ENCODE results near the gene PARVA. TPM values are rescaled to one million over a fixed set of nuclear protein-coding genes. Genes with fewer than 3 reads are reported as not detected.

The PARVA gene
- polyA plus RNA-seq, 2 of the 4 experiments (the other 2 are of a cell fraction): 25.5 to 26.1 TPM

DNA sequence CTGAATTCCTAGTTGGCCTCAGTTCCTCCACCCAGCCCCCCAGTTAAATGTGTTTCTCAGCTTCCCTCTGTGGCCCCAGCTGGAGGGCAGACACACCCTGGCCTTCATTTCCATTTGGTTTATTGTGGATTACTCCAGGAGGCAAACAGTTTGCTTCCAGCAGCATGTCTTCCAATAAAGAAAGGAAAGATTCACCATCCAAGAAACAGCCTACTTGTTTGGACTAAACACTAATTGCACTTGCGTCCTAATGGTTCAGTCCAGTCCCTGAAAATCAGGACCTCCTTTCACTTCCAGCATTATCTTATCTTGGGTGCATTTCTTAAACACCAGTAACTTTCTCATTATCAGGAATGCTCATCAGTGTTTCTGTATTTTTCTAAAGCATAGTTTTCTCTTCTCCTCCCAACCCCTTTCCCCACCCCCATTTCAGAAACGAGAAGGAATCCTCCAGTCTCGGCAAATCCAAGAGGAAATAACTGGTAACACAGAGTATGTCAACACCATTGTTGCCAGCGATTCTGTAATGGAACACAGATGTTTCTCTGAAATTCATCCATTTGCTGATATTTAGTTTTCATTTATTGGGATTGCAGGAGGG is 130.9 kb downstream of the PARVA start:
- no peak for DNase-seq (ENCODE audit: low read depth in 1 of 2, low spot score in 1 of 2)
- 78% methylated on average over 4 of the region's 4 CpGs for WGBS (ENCODE audit: missing lambda C conversion rate)
- TF ChIP-seq ZC3H11A (IDR thresholded peaks at IDR 0.05) (no peak), HOXB13 (CRISPR knock-in tag; IDR thresholded peaks at IDR 0.05; ENCODE audit: low read depth) (no peak), POLR2AphosphoS2 (conservative IDR thresholded peaks at IDR 0.05; ENCODE audit: low read length) (no peak), POLR2A (IDR thresholded peaks at IDR 0.05; ENCODE audit: low read length) (no peak), CEBPB (IDR thresholded peaks at IDR 0.05) (no peak), SREBF2 (IDR thresholded peaks at IDR 0.05) (no peak), FOSL2 (IDR thresholded peaks at IDR 0.05) (no peak), FOSL2 (CRISPR knock-in tag; IDR thresholded peaks at IDR 0.05) (no peak)
- TF ChIP-seq, protein P1, sequence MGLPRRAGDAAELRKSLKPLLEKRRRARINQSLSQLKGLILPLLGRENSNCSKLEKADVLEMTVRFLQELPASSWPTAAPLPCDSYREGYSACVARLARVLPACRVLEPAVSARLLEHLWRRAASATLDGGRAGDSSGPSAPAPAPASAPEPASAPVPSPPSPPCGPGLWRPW (IDR thresholded peaks at IDR 0.05): no peak
- TF ChIP-seq, protein P2, sequence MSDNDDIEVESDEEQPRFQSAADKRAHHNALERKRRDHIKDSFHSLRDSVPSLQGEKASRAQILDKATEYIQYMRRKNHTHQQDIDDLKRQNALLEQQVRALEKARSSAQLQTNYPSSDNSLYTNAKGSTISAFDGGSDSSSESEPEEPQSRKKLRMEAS (IDR thresholded peaks at IDR 0.05): no peak
- Histone ChIP-seq H3K4me2 (no peak overlapping the region), H3K9me3 (no peaks in the 10 kb centered on the region), H3K4me3 (no peak overlapping the region), H3K27ac (no peak overlapping the region), H3K4me1 (peaks cover 4% of the 10 kb centered on the region)
- ChIA-PET POLR2A (interaction anchor here (0.6 kb wide), 1 partner anchor 10 kb away, joined by 6 read pairs; no protein-coding TSS in a partner anchor), CTCF (interaction anchor here (0.6 to 1.0 kb wide), 2 partner anchors 26 to 46 kb away, joined by 3 to 4 read pairs; no protein-coding TSS in a partner anchor)
- ATAC-seq: no peak
- FAIRE-seq: no peak

DNA sequence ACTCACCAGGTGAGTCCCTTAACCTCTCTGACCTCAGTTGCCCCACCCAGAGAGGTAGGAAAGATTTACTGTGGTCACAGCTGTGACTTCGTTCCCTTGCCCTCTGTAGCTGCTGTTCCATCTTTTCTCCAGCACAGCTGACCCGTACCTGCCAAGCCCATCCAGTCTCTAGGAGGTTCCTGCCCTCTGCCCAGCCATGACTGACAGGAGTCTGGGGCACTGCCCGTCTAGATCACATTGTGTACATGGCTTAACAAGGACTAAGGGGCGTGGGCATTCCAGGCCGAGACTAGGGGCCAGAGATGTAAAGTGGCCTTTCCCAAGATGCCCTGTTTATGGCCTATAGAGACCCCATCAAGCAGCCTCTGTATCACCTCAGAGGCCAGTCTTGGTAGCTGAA is 132.0 kb downstream of the PARVA start:
- DNase-seq (ENCODE audit: low read depth in 1 of 2, low spot score in 1 of 2): no peak
- Histone ChIP-seq H3K4me3 (no peak overlapping the region), H3K4me2 (no peak overlapping the region), H3K4me1 (no peaks in the 10 kb centered on the region), H3K9me3 (no peaks in the 10 kb centered on the region), H3K27ac (no peak overlapping the region)
- no peak for FAIRE-seq
- ChIA-PET POLR2A (no interaction called here), CTCF (no interaction called here)
- ATAC-seq: no peak
- WGBS (ENCODE audit: missing lambda C conversion rate): 72% methylated on average over 2 of the region's 5 CpGs
- TF ChIP-seq, protein P3, sequence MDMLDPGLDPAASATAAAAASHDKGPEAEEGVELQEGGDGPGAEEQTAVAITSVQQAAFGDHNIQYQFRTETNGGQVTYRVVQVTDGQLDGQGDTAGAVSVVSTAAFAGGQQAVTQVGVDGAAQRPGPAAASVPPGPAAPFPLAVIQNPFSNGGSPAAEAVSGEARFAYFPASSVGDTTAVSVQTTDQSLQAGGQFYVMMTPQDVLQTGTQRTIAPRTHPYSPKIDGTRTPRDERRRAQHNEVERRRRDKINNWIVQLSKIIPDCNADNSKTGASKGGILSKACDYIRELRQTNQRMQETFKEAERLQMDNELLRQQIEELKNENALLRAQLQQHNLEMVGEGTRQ (IDR thresholded peaks at IDR 0.05): no peak
- TF ChIP-seq RCOR1 (IDR thresholded peaks at IDR 0.05; ENCODE audit: low read depth, low read length): no peak
- TF ChIP-seq HDAC2 (IDR thresholded peaks at IDR 0.05): no peak
- no peak for TF ChIP-seq NPAS2 (CRISPR knock-in tag; IDR thresholded peaks at IDR 0.05; ENCODE audit: borderline replicate concordance)
- TF ChIP-seq NFE2L2 (conservative IDR thresholded peaks at IDR 0.05; ENCODE audit: low read length): no peak
- TF ChIP-seq MAFK (IDR thresholded peaks at IDR 0.05; ENCODE audit: partially characterized antibody): no peak
- TF ChIP-seq GATA3 (IDR thresholded peaks at IDR 0.05; ENCODE audit: borderline replicate concordance): no peak

DNA sequence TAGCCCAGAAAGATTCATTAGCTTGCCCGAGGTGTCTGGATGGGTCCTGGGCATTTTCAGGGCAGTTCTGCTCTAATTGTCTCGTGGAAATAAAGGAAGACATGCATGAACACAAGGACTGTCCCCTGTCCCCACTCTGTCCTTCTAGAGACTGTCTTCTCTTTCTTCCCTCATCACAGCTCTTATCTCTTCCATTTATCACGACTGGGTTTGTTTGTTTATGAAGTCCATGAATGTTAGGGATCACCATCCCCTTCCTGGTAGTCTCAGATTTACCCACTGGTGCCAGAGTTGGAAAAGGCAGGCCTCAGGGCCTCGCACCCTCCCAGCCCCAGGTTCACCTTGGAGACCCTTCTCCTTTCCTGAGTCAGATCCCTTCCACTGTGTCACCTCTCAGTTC is 134.8 kb downstream of the PARVA start:
- 81% methylated on average over 4 of the region's 4 CpGs for WGBS (ENCODE audit: missing lambda C conversion rate)
- ChIA-PET POLR2A (no interaction called here), CTCF (no interaction called here)
- TF ChIP-seq KDM1A (IDR thresholded peaks at IDR 0.05; ENCODE audit: low read depth) (no peak), ZNF302 (CRISPR knock-in tag; IDR thresholded peaks at IDR 0.05) (no peak), POLR2AphosphoS2 (conservative IDR thresholded peaks at IDR 0.05; ENCODE audit: low read length) (no peak), NR3C1 (IDR thresholded peaks at IDR 0.05) (no peak), EHF (CRISPR knock-in tag; IDR thresholded peaks at IDR 0.05) (no peak), CHD4 (IDR thresholded peaks at IDR 0.05; ENCODE audit: borderline replicate concordance) (no peak), HEYL (CRISPR knock-in tag; IDR thresholded peaks at IDR 0.05) (no peak), HDAC2 (IDR thresholded peaks at IDR 0.05) (no peak), ZFP36 (IDR thresholded peaks at IDR 0.05; ENCODE audit: borderline replicate concordance, partially characterized antibody) (no peak), MAZ (IDR thresholded peaks at IDR 0.05; ENCODE audit: borderline replicate concordance, low read depth, low read length) (no peak), FOSB (CRISPR knock-in tag; IDR thresholded peaks at IDR 0.05) (no peak), SREBF2 (IDR thresholded peaks at IDR 0.05) (no peak), CHD2 (IDR thresholded peaks at IDR 0.05; ENCODE audit: low read length, partially characterized antibody) (no peak)
- TF ChIP-seq, protein P2 (IDR thresholded peaks at IDR 0.05): no peak
- TF ChIP-seq, protein P4, sequence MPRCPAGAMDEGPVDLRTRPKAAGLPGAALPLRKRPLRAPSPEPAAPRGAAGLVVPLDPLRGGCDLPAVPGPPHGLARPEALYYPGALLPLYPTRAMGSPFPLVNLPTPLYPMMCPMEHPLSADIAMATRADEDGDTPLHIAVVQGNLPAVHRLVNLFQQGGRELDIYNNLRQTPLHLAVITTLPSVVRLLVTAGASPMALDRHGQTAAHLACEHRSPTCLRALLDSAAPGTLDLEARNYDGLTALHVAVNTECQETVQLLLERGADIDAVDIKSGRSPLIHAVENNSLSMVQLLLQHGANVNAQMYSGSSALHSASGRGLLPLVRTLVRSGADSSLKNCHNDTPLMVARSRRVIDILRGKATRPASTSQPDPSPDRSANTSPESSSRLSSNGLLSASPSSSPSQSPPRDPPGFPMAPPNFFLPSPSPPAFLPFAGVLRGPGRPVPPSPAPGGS (IDR thresholded peaks at IDR 0.05): no peak
- TF ChIP-seq, protein P5, sequence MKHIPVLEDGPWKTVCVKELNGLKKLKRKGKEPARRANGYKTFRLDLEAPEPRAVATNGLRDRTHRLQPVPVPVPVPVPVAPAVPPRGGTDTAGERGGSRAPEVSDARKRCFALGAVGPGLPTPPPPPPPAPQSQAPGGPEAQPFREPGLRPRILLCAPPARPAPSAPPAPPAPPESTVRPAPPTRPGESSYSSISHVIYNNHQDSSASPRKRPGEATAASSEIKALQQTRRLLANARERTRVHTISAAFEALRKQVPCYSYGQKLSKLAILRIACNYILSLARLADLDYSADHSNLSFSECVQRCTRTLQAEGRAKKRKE (CRISPR knock-in tag; IDR thresholded peaks at IDR 0.05; ENCODE audit: low read depth): no peak
- no peak for FAIRE-seq
- no peaks in the 10 kb centered on the region for H3K9me3 ChIP-seq
- no peak overlapping the region for H3K4me3 ChIP-seq
- no peak for DNase-seq (ENCODE audit: low read depth in 1 of 2, low spot score in 1 of 2)
- H3K27ac ChIP-seq: no peak overlapping the region
- no peak overlapping the region for H3K4me2 ChIP-seq
- no peak for ATAC-seq
- no peaks in the 10 kb centered on the region for H3K4me1 ChIP-seq

Measured in A549 (cell line).